Activated CD8-positive, alpha-beta T cell treated with anti-CD3 and anti-CD28 coated beads for 36 hours (primary cell): ENCODE results near the gene PTPRK. TPM values are rescaled to one million over a fixed set of nuclear protein-coding genes. Genes with fewer than 3 reads are reported as not detected.

Experiments used
- ATAC-seq: fragments of 200-7000 bp; cut with Tn5 transposase; one replicate; pipeline ENCODE4 v1.10.0; 2021; ENCODE audit warnings: mild to moderate bottlenecking, moderate library complexity
- CTCF ChIA-PET: fragments of 350-600 bp; sonication (Branson Sonifier 250); formaldehyde crosslinking; loops from one replicate; lab custom pipeline; 2021; ENCODE audit warnings: antibody characterized with exemption; lab: Charles Lee
- POLR2A ChIA-PET: fragments of 350-600 bp; sonication (Branson Sonifier 250); formaldehyde crosslinking; loops from one replicate; lab custom pipeline; 2021; ENCODE audit warnings: antibody characterized with exemption; lab: Charles Lee
- DNase-seq: peaks from one replicate; pipeline ENCODE4 v3.0.0-alpha.2; 2020
- H3K27ac Mint-ChIP-seq: one replicate; pipeline ENCODE4 v1.8.0; 2021; ENCODE audit warnings: mild to moderate bottlenecking, mixed read lengths
- H3K27me3 Mint-ChIP-seq: one replicate; pipeline ENCODE4 v1.8.0; 2021; ENCODE audit warnings: mixed read lengths
- H3K36me3 Mint-ChIP-seq: one replicate; pipeline ENCODE4 v1.8.0; 2021; ENCODE audit warnings: low read depth, mixed read lengths
- H3K4me1 Mint-ChIP-seq: one replicate; pipeline ENCODE4 v1.8.0; 2021; ENCODE audit warnings: low read depth, mixed read lengths
- H3K4me3 Mint-ChIP-seq: one replicate; pipeline ENCODE4 v1.8.0; 2021; ENCODE audit warnings: mild to moderate bottlenecking, moderate library complexity, mixed read lengths
- H3K9me3 Mint-ChIP-seq: one replicate; pipeline ENCODE4 v1.8.0; 2021; ENCODE audit warnings: mixed read lengths
- CTCF ChIP-seq: fragments of 200-600 bp; IDR thresholded peaks from one replicate; pipeline ENCODE4 v1.8.0; 2022; ENCODE audit warnings: antibody characterized with exemption, mild to moderate bottlenecking
- intact Hi-C: fragments of 100-400 bp; cut with micrococcal nuclease; formaldehyde crosslinking; loops from one replicate; pipeline ENCODE4 v1.10.0; 2022
- total RNA-seq, 2 experiments: library from RNA; stranded (reverse); gene quantifications; one replicate each; pipeline ENCODE4 v1.2.3, GENCODE V29; 2021

The PTPRK gene
- total RNA-seq, 2 experiments from 2014 or later: 7.7 to 8.9 TPM

DNA sequence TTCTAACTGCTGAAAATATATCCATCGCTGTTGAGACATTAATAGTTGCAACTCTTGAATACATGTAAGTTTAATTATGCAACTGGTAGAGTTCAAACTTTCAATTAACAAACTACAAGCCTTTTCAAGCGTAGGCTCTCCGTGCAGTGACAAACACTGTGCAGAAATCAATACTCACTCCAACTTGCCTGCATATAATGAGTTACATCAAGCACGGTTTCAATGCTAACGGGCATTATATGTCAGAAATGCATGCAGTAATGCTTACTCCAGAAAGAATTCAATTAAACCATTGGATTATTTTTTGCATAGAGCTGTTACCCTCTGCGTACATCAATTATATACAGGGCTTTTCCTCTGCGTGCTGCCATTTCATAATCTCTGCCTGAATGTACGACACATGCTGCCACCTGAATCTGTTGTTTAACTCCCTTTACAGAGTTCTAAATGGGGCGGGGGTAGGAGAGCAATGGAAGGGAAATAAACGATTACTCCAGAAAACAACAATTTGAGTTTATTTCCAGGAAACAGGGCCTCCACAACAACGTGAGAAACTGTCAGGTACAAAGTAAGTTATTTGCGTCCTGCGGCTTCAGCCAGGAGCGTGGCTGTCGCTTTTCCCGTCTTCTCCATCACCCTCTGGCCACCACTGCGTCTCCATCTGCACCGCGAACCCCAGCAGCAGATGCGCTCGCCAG lies 1.8 kb downstream of the PTPRK start:
- Mint-ChIP-seq H3K36me3 (no peaks in the 10 kb centered on the region), H3K4me1 (peaks cover 19% of the 10 kb centered on the region), H3K4me3 (peak overlapping the region; percentile 89), H3K9me3 (no peaks in the 10 kb centered on the region), H3K27me3 (peaks cover 34% of the 10 kb centered on the region), H3K27ac (peak overlapping the region; percentile 53)
- ChIA-PET POLR2A (no interaction called here), CTCF (no interaction called here)
- intact Hi-C loops: no loop called here
- TF ChIP-seq CTCF: no peak
- DNase-seq (no peak), ATAC-seq (no peak)

- peaks cover 35% of the 10 kb centered on the region for H3K27me3 Mint-ChIP-seq
- CTCF ChIA-PET: interaction anchor here (1.0 to 1.7 kb wide), 5 partner anchors 8 to 780 kb away, joined by 3 to 6 read pairs (median 3); no protein-coding TSS in a partner anchor
- no peak overlapping the region for H3K27ac Mint-ChIP-seq
- no peak overlapping the region for H3K4me3 Mint-ChIP-seq
- DNase-seq (no peak), ATAC-seq (no peak)
- intact Hi-C loops: no loop called here
- TF ChIP-seq CTCF: no peak
- POLR2A ChIA-PET: no interaction called here
- H3K36me3 Mint-ChIP-seq: no peaks in the 10 kb centered on the region
- H3K4me1 Mint-ChIP-seq: peaks cover 19% of the 10 kb centered on the region
- no peaks in the 10 kb centered on the region for H3K9me3 Mint-ChIP-seq
Measured at GRCh38 chr6:128517124-128517523, 3.3 kb downstream of the PTPRK start.

DNA sequence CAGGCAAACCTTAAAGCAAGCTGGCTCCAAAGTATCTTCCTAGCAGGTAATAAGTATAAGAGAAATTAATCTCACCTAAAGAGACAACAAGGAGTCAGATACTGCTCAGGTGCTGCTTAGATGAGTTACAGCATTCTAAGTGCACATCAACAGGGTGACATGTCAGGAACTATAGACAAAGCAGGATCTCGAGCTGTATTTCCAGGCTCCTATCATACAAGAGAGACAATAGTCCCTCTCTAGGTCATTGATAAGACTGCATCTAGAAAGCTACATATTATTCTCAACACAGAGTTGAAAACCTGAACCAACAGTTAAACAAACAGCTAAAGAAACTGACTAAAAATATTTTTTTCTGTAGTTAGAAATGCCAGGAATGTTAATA lies 3.9 kb downstream of the PTPRK start:
- ChIA-PET POLR2A (no interaction called here), CTCF (interaction anchor here (0.7 to 1.7 kb wide), 9 partner anchors 9 to 779 kb away, joined by 3 to 6 read pairs (median 3); no protein-coding TSS in a partner anchor)
- DNase-seq (no peak), ATAC-seq (no peak)
- no peaks in the 10 kb centered on the region for H3K9me3 Mint-ChIP-seq
- peaks cover 19% of the 10 kb centered on the region for H3K4me1 Mint-ChIP-seq
- intact Hi-C loops: no loop called here
- peaks cover 31% of the 10 kb centered on the region for H3K27me3 Mint-ChIP-seq
- no peak overlapping the region for H3K27ac Mint-ChIP-seq
- no peaks in the 10 kb centered on the region for H3K36me3 Mint-ChIP-seq
- TF ChIP-seq CTCF: peak; percentile 11
- no peak overlapping the region for H3K4me3 Mint-ChIP-seq

DNA sequence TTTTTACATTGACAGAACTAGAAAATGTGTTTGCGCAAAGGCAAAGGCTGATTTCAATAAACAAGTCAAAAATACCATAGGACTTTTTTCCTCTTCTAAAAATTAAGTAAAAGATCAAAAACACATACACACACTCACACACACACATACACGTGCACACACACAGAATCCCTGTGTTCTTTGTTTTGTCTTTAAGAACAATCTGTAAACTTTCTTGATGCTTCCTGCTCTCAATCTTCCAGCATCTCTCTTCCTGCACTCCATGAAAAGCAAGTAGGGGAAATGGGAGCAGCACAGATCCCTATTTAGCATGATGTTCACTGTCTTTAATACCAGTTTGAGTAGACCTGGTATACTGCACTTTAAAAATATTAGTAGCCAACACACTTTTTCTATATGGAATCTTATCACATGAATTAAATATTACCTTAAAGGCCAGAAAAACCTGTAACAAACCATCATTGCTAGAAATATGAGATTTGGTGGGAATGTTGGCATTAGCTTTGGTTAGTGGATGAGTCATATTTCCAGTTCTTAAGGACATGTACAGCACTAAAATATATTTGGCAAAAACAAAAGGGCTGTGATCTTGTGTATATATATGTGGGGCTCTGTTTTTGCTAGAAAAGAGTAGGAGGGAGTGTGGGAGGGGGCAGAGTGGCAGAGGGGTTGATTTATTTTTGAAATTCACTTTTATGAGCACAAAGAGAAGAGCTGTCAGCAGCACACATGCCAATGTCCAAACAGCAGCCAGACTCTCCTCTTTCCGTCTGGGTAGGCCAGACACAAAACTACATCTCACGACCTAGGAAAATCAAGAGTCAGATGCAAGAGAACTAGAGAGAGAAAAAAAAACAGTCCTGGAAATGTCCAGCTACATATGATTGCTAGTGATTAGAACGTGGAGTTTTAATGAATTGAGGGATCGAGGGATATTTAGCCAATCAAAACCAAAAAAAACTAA lies 4.6 kb downstream of the PTPRK start:
- H3K27ac Mint-ChIP-seq: no peak overlapping the region
- H3K4me3 Mint-ChIP-seq: no peak overlapping the region
- CTCF ChIA-PET: interaction anchor here (0.7 to 1.7 kb wide), 9 partner anchors 8 to 779 kb away, joined by 3 to 6 read pairs (median 3); no protein-coding TSS in a partner anchor
- no peaks in the 10 kb centered on the region for H3K9me3 Mint-ChIP-seq
- peaks cover 15% of the 10 kb centered on the region for H3K4me1 Mint-ChIP-seq
- H3K27me3 Mint-ChIP-seq: peaks cover 27% of the 10 kb centered on the region
- POLR2A ChIA-PET: no interaction called here
- DNase-seq (no peak), ATAC-seq (no peak)
- H3K36me3 Mint-ChIP-seq: no peaks in the 10 kb centered on the region
- no peak for TF ChIP-seq CTCF
- intact Hi-C loops: no loop called here
